OCI-LY7 (cell line): ENCODE results near the gene B3GALNT2. TPM values are rescaled to one million over a fixed set of nuclear protein-coding genes. Genes with fewer than 3 reads are reported as not detected.

Experiments
- BruUV-seq: library from RNA; stranded (reverse); fragments of 400-500 nt; replicated peaks from 2 replicates; lab custom pipeline; 2021; lab: Mats Ljungman, UMichigan
- CTCF ChIA-PET: fragments of 300-600 bp; sonication (Branson Sonifier 250); formaldehyde crosslinking; loops from one replicate; lab custom pipeline; 2022; ENCODE audit warnings: antibody characterized with exemption; ENCODE audit not compliant: unreplicated experiment; lab: Charles Lee
- POLR2A ChIA-PET: fragments of 300-600 bp; sonication (Branson Sonifier 250); formaldehyde crosslinking; loops from one replicate; lab custom pipeline; 2022; ENCODE audit warnings: antibody characterized with exemption; lab: Charles Lee
- DNase-seq: peaks from one replicate; pipeline ENCODE4 v3.0.0-alpha.2; 2015; ENCODE audit warnings: low spot score
- H2AFZ ChIP-seq: fragments of 200-600 bp; sonication (generic), shearing (Covaris generic); 2 replicates; pipeline ENCODE4 v1.6.1; 2014; ENCODE audit warnings: mild to moderate bottlenecking, antibody characterized with exemption, low read length, moderate library complexity
- H3K27ac ChIP-seq: fragments of 200-600 bp; sonication (generic); 2 replicates; pipeline ENCODE4 v1.5.1; 2014; ENCODE audit warnings: mixed run types, low read depth, mild to moderate bottlenecking, moderate library complexity, low read length, inconsistent platforms; ENCODE audit not compliant: poor library complexity, severe bottlenecking
- H3K36me3 ChIP-seq: fragments of 200-600 bp; sonication (generic); 2 replicates; pipeline ENCODE4 v1.6.1; 2014; ENCODE audit warnings: mild to moderate bottlenecking, antibody characterized with exemption, low read length, moderate library complexity, mixed read lengths; ENCODE audit not compliant: insufficient read depth
- H3K4me1 ChIP-seq: fragments of 200-600 bp; sonication (generic); 2 replicates; pipeline ENCODE4 v1.5.1; 2014; ENCODE audit warnings: mild to moderate bottlenecking, low read length; ENCODE audit not compliant: insufficient read depth, poor library complexity, severe bottlenecking
- H3K4me2 ChIP-seq: fragments of 200-600 bp; sonication (generic); 2 replicates; pipeline ENCODE4 v1.6.1; 2014; ENCODE audit warnings: mild to moderate bottlenecking, low read length
- H3K4me3 ChIP-seq: fragments of 200-600 bp; sonication (generic); 2 replicates; pipeline ENCODE4 v1.5.1; 2014; ENCODE audit warnings: mild to moderate bottlenecking, low read depth, low read length; ENCODE audit not compliant: poor library complexity, severe bottlenecking
- H3K79me2 ChIP-seq: fragments of 200-600 bp; sonication (generic); 2 replicates; pipeline ENCODE4 v1.6.1; 2016; ENCODE audit warnings: low read depth, mild to moderate bottlenecking, low read length, moderate library complexity, mixed read lengths; ENCODE audit not compliant: insufficient read depth
- H3K9me2 ChIP-seq: fragments of 200-600 bp; sonication (generic); 2 replicates; pipeline ENCODE4 v1.6.1; 2016; ENCODE audit warnings: mild to moderate bottlenecking, low read length, mixed read lengths; ENCODE audit not compliant: insufficient read depth
- H3K9me3 ChIP-seq: fragments of 200-600 bp; sonication (generic); 2 replicates; pipeline ENCODE4 v1.6.1; 2014; ENCODE audit warnings: mild to moderate bottlenecking, mixed run types, low read length, mixed read lengths
- H4K20me1 ChIP-seq: fragments of 200-600 bp; sonication (generic); 2 replicates; pipeline ENCODE4 v1.6.1; 2014; ENCODE audit warnings: mild to moderate bottlenecking, antibody characterized with exemption, low read length, moderate library complexity, mixed read lengths; ENCODE audit not compliant: insufficient read depth
- EZH2phosphoT487 ChIP-seq: fragments of 200-600 bp; sonication (generic); IDR thresholded peaks from 2 replicates; pipeline ENCODE4 v1.6.1; 2018; ENCODE audit warnings: low read depth, borderline replicate concordance, mild to moderate bottlenecking, mixed run types, antibody characterized with exemption, low read length, moderate library complexity, mixed read lengths
- intact Hi-C: fragments of 100-400 bp; cut with micrococcal nuclease; formaldehyde crosslinking; loops from one replicate; pipeline ENCODE4 v1.10.0; 2022; ENCODE audit not compliant: unreplicated experiment
- total RNA-seq, 2 experiments: library from RNA; depleted of rRNA in 1 of 2; stranded (reverse); fragments of >200 nt in 1 of 2; shearing (Covaris generic) in 1 of 2; gene quantifications; 2 replicates each; pipeline ENCODE4 v1.2.3, GENCODE V29; 2014 to 2022
- TF ChIP-seq, protein P1 (sequence below): fragments of 200-600 bp; sonication (generic); conservative IDR thresholded peaks from 2 replicates; pipeline ENCODE4 v1.5.1; 2014; ENCODE audit warnings: mild to moderate bottlenecking, antibody characterized with exemption, low read length, moderate library complexity, mixed read lengths

B3GALNT2 gene
- total RNA-seq, 2 experiments from 2014 or later = 18.6 to 24.3 TPM

GRCh38 chr1:235491644-235492043 is 12.6 kb downstream of the B3GALNT2 start:
- ChIA-PET CTCF (no interaction called here), POLR2A (interaction anchor here (0.6 kb wide), 2 partner anchors 9 to 527 kb away, joined by 3 read pairs; no protein-coding TSS in a partner anchor)
- intact Hi-C loops = no loop called here
- TF ChIP-seq, protein P1, sequence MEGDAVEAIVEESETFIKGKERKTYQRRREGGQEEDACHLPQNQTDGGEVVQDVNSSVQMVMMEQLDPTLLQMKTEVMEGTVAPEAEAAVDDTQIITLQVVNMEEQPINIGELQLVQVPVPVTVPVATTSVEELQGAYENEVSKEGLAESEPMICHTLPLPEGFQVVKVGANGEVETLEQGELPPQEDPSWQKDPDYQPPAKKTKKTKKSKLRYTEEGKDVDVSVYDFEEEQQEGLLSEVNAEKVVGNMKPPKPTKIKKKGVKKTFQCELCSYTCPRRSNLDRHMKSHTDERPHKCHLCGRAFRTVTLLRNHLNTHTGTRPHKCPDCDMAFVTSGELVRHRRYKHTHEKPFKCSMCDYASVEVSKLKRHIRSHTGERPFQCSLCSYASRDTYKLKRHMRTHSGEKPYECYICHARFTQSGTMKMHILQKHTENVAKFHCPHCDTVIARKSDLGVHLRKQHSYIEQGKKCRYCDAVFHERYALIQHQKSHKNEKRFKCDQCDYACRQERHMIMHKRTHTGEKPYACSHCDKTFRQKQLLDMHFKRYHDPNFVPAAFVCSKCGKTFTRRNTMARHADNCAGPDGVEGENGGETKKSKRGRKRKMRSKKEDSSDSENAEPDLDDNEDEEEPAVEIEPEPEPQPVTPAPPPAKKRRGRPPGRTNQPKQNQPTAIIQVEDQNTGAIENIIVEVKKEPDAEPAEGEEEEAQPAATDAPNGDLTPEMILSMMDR = no peak
- TF ChIP-seq EZH2phosphoT487 = no peak
- H2AFZ ChIP-seq = no peak overlapping the region
- DNase-seq = no peak
- no TSS peak for BruUV-seq
- peaks cover 59% of the 10 kb centered on the region for H3K36me3 ChIP-seq
- no peaks in the 10 kb centered on the region; the same call in 1 of the 2 replicates for H3K79me2 ChIP-seq
- H3K9me2 ChIP-seq = no peaks in the 10 kb centered on the region
- H3K4me2 ChIP-seq = no peak overlapping the region
- H3K27ac ChIP-seq = no peak overlapping the region
- H3K4me3 ChIP-seq = no peak overlapping the region
- H3K9me3 ChIP-seq = no peaks in the 10 kb centered on the region
- peaks cover 4% of the 10 kb centered on the region for H3K4me1 ChIP-seq
- H4K20me1 ChIP-seq = no peaks in the 10 kb centered on the region

- Histone ChIP-seq H3K4me3 (no peak overlapping the region), H4K20me1 (no peaks in the 10 kb centered on the region), H3K9me3 (no peaks in the 10 kb centered on the region), H2AFZ (no peak overlapping the region), H3K9me2 (no peaks in the 10 kb centered on the region), H3K4me1 (no peaks in the 10 kb centered on the region), H3K79me2 (no peaks in the 10 kb centered on the region), H3K36me3 (peaks cover 51% of the 10 kb centered on the region), H3K27ac (no peak overlapping the region), H3K4me2 (no peak overlapping the region)
- DNase-seq = no peak
- ChIA-PET POLR2A (interaction anchor here (0.6 to 0.8 kb wide), 3 partner anchors 12 to 1007 kb away, joined by 3 read pairs; partner anchors contain the start of gene TARBP1), CTCF (no interaction called here)
- no TSS peak for BruUV-seq
- intact Hi-C loops = no loop called here
- TF ChIP-seq, protein P1 = no peak
- TF ChIP-seq EZH2phosphoT487 = no peak
These were observed 17.9 kb downstream of the B3GALNT2 start for GRCh38 chr1:235486321-235486720.

- H4K20me1 ChIP-seq = no peaks in the 10 kb centered on the region
- H3K4me3 ChIP-seq = no peak overlapping the region
- H3K79me2 ChIP-seq = no peaks in the 10 kb centered on the region
- no peak overlapping the region for H3K27ac ChIP-seq
- no peaks in the 10 kb centered on the region for H3K9me2 ChIP-seq
- no peak overlapping the region for H3K4me2 ChIP-seq
- intact Hi-C loops = no loop called here
- H3K9me3 ChIP-seq = no peaks in the 10 kb centered on the region
- no TSS peak for BruUV-seq
- TF ChIP-seq, protein P1 = no peak
- TF ChIP-seq EZH2phosphoT487 = no peak
- CTCF ChIA-PET = no interaction called here
- no peak overlapping the region for H2AFZ ChIP-seq
- no peaks in the 10 kb centered on the region for H3K4me1 ChIP-seq
- POLR2A ChIA-PET = interaction anchor here (0.8 kb wide), 1 partner anchor 13 kb away, joined by 3 read pairs; no protein-coding TSS in a partner anchor
- H3K36me3 ChIP-seq = peaks cover 49% of the 10 kb centered on the region
- DNase-seq = no peak
These were observed 18.7 kb downstream of the B3GALNT2 start for GRCh38 chr1:235485558-235485957.
